Transverse colon (tissue), 3 donors: ENCODE data around the gene SLC6A20.

Source experiments
- CTCF ChIP-seq, 5 experiments: fragments of 200-600 bp in 3 of 5; fragments of 450-650 bp in 2 of 5; sonication (generic) in 3 of 5; IDR thresholded peaks; 1 replicate in 2 of 5; 2 replicates in 3 of 5; pipeline ENCODE4 v1.5.1; 2016 to 2017; ENCODE audit warnings: antibody characterized with exemption in 5 of 5, inconsistent platforms in 3 of 5, mild to moderate bottlenecking in 2 of 5, moderate library complexity in 1 of 5
- EP300 ChIP-seq: sonication (generic); formaldehyde crosslinking; IDR thresholded peaks from one replicate; pipeline ENCODE4 v1.6.1; 2017; ENCODE audit warnings: antibody characterized with exemption, low read depth

- no peak for TF ChIP-seq EP300
- no peak for TF ChIP-seq CTCF (IDR thresholded peaks at IDR 0.05)
Observed at GRCh38 chr3:45800611-45801010, 4.3 kb upstream of the SLC6A20 start.
